Measurements from ENCODE around the gene INS. TPM values are rescaled to one million over a fixed set of nuclear protein-coding genes. Genes with fewer than 3 reads are reported as not detected.

Gene INS
- total RNA-seq, 4 donors from 2014 or later = not detected

DNA sequence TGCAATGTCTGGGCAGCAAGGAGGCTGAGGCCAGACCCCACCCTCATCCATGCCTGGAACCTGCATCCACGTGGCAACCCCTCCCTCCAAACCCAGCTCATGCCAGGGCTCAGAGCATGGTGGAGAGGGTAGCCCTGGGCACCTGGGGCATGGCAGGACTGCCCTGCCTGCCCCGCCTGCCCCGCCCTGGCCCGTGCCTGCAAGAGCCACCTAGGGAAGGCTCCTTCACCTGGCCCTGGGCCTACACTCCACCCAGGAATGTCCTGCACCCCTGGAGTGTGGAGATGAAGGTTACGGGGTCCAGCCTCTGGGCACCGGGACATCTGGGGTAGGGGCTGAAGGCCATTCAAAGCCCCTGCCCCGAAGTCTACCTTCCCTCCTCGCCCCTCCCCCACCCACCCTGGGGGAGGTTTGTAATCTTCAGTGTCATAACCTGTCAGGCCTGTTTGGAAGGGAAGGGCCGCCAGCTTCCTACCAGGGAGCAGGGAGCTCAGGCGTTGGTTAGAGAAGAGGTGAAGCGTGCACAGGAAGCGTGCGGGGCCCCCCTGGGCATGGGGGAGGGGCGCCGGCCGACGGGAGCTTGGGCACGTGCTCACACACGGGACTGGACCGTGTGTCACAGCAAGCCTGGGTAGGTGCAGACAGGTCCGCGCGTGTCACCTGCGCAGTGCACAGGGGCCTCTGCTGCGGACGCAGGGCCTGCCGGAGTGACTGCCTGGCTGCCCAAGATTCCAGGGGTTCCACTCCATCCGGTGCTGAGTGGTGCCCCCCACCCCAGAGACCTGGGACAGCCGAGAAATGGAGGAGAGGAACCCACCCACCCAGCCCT is 41.3 kb upstream of the INS start:
- TF ChIP-seq, protein P1, sequence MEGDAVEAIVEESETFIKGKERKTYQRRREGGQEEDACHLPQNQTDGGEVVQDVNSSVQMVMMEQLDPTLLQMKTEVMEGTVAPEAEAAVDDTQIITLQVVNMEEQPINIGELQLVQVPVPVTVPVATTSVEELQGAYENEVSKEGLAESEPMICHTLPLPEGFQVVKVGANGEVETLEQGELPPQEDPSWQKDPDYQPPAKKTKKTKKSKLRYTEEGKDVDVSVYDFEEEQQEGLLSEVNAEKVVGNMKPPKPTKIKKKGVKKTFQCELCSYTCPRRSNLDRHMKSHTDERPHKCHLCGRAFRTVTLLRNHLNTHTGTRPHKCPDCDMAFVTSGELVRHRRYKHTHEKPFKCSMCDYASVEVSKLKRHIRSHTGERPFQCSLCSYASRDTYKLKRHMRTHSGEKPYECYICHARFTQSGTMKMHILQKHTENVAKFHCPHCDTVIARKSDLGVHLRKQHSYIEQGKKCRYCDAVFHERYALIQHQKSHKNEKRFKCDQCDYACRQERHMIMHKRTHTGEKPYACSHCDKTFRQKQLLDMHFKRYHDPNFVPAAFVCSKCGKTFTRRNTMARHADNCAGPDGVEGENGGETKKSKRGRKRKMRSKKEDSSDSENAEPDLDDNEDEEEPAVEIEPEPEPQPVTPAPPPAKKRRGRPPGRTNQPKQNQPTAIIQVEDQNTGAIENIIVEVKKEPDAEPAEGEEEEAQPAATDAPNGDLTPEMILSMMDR (IDR thresholded peaks at IDR 0.05) = no peak
- TF ChIP-seq POLR2A (IDR thresholded peaks at IDR 0.05) = peak in 1 of 2 donors; percentile 20
- Histone ChIP-seq H3K4me3 (replicated peaks in 1 of 3) (no peak overlapping the region), H3K27me3 (no peaks in the 10 kb centered on the region), H3K9me3 (no peaks in the 10 kb centered on the region), H3K4me1 (peaks cover 7 to 20% of the 10 kb centered on the region in 2 donors), H3K27ac (peak overlapping the region; percentile 67 to 73 (median 71)), H3K36me3 (no peaks in the 10 kb centered on the region)
- intact Hi-C loops (cut with DNase I) = loop anchor here (10.0 kb wide), 1 partner anchor 323 kb away; no protein-coding TSS in a partner anchor
- peak; percentile 92 to 93 for DNase-seq
- 30 to 43% methylated on average over 4 to 20 of the region's 29 CpGs for WGBS, 2 donors

DNA sequence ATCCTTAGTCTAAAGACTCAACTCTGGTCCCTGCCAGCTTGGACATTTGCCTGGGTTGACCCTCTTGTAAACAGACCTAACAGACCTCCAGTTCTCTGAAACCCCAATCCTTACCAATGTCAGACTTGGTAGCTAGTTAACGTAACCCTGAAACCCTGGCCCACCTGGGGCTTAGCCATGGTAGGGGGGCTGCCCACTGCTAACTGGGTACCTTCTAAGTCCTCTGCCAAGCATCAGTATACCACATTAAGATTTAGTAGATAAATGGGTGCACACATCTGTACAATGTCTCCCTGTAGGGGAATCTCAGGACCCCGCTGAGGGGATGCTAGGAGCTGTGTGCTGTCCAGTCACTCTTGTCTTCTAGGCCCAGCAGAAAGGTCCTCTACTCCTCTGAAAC is 40.5 kb upstream of the INS start:
- peak overlapping the region in 2 of 3 donors; percentile 67 to 73 for H3K27ac ChIP-seq
- H3K4me3 ChIP-seq (replicated peaks in 1 of 3) = no peak overlapping the region
- H3K36me3 ChIP-seq = no peaks in the 10 kb centered on the region
- intact Hi-C loops (cut with DNase I) = loop anchor here (10.0 kb wide), 1 partner anchor 323 kb away; no protein-coding TSS in a partner anchor
- 50 to 100% methylated on average over 1 to 2 of the region's 2 CpGs for WGBS, 2 donors
- H3K9me3 ChIP-seq = no peaks in the 10 kb centered on the region
- H3K4me1 ChIP-seq = peaks cover 7 to 20% of the 10 kb centered on the region in 2 donors
- DNase-seq = no peak
- TF ChIP-seq, protein P1 (IDR thresholded peaks at IDR 0.05) = no peak
- TF ChIP-seq POLR2A (IDR thresholded peaks at IDR 0.05) = no peak
- no peaks in the 10 kb centered on the region for H3K27me3 ChIP-seq

DNA sequence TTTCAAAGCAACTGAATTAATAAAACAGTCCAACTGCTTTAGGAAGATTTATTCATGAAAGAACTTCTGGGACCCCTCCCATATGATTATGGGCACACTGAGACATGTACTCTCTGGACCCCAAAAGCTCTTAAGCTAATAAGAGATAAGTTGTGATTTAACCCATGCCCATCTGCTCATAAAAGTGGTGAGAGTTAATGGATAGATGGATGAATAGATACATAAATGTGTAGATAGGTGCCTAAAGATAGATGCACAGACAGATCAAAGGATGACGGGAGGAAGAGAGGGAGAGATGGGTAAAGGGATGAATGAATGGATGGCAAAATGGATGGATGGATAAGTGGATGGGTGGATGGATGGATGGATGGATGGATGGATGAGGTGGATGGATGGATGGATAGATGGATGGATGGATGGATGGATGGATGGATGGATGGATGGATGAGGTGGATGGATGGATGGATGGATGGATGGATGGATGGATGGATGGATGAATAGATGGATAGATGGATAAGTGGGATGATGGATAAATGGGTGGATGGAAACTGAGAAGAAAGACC is 40.0 kb upstream of the INS start:
- no peak overlapping the region for H3K27ac ChIP-seq
- no peak overlapping the region for H3K4me3 ChIP-seq (replicated peaks in 1 of 3)
- peaks cover 7 to 20% of the 10 kb centered on the region in 2 donors for H3K4me1 ChIP-seq
- H3K9me3 ChIP-seq = no peaks in the 10 kb centered on the region
- no peaks in the 10 kb centered on the region for H3K36me3 ChIP-seq
- TF ChIP-seq POLR2A (IDR thresholded peaks at IDR 0.05) = no peak
- TF ChIP-seq, protein P1 (IDR thresholded peaks at IDR 0.05) = no peak
- intact Hi-C loops (cut with DNase I) = loop anchor here (10.0 kb wide), 1 partner anchor 324 kb away; no protein-coding TSS in a partner anchor
- DNase-seq = no peak
- no peaks in the 10 kb centered on the region for H3K27me3 ChIP-seq
- WGBS, 2 donors = 95 to 98% methylated on average over 1 of the region's 1 CpG

DNA sequence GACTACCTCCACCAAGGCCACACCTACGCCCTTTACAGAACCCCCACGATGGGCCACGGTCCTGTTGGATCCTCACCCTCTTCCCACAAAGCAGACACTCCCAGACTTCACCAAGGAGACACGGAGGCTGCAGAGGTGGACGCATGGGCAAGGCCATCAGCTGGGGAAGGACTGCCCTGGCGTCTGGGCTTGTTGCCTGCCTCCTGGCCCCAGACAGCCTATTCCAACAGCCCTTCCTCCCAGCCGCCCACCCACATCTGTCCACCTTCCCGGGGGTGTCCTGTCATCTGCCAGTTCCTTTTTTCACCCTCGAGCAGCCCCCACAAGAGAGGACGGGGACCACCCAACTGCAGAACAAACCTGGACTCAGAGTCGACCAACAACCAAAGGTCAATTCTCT is 39.5 kb upstream of the INS start:
- H3K4me3 ChIP-seq (replicated peaks in 1 of 3) = no peak overlapping the region
- intact Hi-C loops (cut with DNase I) = loop anchor here (10.0 kb wide), 1 partner anchor 324 kb away; no protein-coding TSS in a partner anchor
- H3K27ac ChIP-seq = no peak overlapping the region
- H3K9me3 ChIP-seq = no peaks in the 10 kb centered on the region
- DNase-seq = no peak
- H3K36me3 ChIP-seq = no peaks in the 10 kb centered on the region
- no peaks in the 10 kb centered on the region for H3K27me3 ChIP-seq
- H3K4me1 ChIP-seq = peaks cover 7 to 20% of the 10 kb centered on the region in 2 donors
- no peak for TF ChIP-seq POLR2A (IDR thresholded peaks at IDR 0.05)
- TF ChIP-seq, protein P1 (IDR thresholded peaks at IDR 0.05) = no peak
- WGBS, 2 donors = 90 to 93% methylated on average over 9 to 11 of the region's 11 CpGs

Data from thyroid gland (tissue), 4 donors.